ENCODE measurements around the gene NAGPA.
"Not testable (repeated sequence)": the region's sequence is repeated elsewhere in the genome, so short reads cannot be mapped to it uniquely, and the experiment has no call there.

The NAGPA gene, protein sequence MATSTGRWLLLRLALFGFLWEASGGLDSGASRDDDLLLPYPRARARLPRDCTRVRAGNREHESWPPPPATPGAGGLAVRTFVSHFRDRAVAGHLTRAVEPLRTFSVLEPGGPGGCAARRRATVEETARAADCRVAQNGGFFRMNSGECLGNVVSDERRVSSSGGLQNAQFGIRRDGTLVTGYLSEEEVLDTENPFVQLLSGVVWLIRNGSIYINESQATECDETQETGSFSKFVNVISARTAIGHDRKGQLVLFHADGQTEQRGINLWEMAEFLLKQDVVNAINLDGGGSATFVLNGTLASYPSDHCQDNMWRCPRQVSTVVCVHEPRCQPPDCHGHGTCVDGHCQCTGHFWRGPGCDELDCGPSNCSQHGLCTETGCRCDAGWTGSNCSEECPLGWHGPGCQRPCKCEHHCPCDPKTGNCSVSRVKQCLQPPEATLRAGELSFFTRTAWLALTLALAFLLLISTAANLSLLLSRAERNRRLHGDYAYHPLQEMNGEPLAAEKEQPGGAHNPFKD

DNA sequence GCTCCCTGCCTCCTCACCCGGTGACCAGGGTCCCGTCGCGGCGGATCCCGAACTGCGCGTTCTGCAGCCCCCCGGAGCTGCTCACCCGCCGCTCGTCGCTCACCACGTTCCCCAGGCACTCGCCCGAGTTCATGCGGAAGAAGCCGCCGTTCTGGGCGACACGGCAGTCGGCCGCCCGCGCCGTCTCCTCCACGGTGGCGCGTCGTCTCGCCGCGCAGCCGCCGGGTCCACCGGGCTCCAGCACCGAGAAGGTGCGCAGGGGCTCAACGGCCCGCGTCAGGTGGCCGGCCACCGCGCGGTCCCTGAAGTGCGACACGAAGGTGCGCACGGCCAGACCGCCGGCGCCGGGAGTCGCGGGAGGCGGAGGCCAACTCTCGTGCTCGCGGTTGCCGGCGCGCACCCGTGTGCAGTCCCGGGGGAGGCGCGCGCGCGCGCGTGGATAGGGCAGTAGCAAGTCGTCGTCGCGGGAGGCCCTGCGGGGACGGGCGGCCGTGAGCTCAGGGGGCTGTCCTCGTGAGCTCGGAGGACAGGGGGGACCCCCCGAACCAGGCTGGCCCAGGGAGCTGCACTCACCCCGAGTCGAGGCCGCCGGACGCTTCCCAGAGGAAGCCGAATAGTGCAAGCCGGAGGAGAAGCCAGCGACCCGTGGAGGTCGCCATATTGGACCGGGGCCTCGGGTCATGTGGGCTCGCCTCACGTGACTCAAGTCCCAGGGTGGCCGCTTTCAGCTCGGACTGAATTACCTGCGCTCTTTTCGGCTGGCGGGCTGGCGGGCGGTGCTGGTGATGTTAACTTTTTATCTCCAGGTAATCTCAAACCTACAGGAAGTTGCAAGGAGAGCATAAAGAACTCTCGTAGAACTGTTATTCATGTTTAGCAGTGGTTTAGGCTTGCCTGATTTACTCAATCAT is at the start of gene NAGPA:
Gene NAGPA (minus strand): TSS at position 680 of the 911 bp plus-strand sequence. CDS start 21 bp downstream, at position 659.
- DNase-seq: peak; percentile 92

DNA sequence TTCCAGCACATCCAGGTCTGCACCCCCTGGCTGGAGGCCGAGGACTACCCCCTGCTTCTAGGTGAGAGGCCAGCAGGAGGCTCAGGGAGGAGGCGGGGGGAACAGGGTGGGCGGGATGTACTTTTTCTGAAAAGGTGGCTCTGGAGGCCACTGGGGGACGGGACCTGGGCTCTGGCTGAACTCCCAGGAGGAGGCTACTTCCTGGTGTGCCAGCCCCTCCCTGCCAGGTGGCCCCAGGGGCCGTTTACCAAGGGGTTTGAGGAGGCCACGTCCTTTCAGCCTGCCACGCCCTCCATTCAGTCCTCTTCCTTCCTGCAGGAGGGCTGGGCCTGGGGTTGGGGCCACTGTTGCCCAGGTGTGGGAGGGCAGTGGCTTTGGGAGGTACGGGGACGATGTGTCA is 47.3 kb upstream of the NAGPA start:
- DNase-seq: not testable (repeated sequence)

DNA sequence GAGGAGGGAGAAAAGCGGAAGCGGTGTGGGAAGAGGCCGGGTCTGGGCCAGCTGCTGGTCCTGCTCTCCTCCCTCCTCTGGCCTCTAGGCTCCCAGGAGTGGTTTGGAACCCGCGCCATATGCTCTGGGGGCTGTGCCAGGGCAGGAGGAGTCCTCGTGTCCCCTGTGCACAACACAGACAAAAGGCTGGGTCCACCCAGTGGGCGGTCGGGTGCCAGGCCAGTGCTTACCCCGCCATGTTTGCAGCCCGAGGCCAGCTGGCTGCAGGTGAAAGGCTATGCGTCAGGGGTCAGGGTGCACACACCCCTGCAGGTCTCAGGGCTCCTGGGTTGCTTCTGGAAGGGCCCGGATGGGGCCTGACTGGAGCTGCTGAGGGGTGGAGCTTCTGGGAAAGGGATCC is 46.7 kb upstream of the NAGPA start:
- not testable (repeated sequence) for DNase-seq

DNA sequence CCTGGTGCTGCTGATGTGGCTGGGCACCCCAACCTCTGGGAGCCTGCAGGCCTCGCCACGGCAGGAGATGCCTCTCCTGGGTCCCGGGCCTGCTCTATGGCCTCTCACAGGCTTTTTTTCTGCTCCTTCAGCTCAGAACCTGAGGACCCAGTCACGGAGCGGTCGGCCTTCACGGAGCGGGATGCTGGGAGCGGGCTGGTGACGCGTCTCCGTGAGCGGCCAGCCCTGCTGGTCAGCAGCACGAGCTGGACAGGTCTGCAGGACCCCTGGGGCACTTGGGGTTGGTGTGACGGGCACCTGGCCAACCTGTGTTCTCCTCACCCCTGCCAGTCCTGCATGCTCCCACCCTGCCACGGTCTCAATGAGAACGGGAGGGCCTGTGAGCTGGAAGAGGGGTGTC is 44.9 kb upstream of the NAGPA start:
- no peak for DNase-seq

DNA sequence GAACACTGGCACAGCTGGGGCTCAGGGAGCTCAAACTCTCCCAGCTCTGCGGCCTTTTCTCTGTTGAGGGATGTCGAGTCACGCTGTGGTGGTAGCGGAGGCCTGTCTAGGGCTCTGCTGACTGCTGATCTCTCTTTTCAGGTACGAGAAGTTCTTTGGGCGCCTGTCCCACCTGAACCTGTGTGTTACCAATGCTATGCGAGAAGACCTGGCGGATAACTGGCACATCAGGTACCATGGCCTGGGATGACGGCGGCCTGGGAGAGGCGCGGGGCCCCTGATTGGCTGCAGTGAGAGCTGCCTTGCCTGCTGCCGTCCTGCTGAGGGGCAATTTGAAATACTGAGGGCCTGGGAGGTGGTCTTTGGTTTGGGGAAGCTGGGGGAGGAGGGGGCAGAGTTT is 43.6 kb upstream of the NAGPA start:
- no peak for DNase-seq

DNA sequence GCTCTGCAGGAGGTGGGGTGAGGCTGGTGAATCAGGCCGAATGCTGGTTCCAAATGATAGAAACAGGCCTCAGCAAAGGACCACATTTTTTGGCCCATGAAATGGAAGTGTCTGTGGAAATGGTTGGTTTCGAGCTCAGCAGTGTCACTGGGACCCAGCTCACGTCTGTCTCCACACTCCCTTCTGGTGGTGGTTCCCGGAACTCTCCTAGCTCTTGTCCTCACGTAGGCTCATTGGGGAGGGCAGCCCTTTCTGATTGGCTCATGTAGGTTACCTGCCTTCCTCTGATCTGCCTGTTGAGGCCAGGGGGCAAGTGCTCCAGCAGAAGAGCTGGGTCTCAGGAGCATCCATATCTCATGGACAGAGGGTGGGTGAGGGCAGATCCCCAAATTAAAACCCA is 41.9 kb upstream of the NAGPA start:
- no peak for DNase-seq

DNA sequence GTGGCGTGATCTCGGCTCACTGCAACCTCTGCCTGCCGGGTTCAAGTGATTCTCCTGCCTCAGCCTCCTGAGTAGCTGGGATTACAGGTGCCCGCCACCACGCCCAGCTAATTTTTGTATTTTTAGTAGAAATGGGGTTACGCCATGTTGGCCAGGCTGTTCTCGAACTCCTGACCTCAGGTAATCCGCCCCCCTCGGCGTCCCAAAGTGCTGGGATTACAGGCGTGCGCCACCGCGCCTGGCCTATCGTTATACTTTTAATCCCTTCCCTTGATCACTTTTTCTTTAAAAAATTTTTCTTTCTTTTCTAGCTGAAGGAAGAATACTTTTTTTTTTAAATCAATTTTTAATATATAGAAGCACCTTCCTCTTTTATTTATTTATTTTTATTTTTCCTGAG is 40.0 kb upstream of the NAGPA start:
- not testable (repeated sequence) for DNase-seq

DNA sequence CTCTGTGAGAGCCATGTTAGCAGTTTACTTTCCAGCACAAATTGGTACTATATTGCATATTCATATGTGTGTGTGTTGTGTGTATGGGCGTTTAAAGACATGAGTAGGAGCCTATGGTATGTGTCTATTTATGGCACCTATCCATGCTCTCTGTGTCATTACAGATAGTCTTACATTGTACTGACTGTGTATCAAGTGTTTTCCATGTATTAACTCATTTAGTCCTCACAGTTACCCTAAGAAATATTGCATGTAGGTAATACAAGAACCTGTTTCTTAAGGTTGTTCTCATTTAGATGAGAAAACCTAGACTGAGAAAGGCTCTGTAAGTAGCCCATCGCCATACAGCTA is 39.5 kb upstream of the NAGPA start:
- DNase-seq: no peak

DNA sequence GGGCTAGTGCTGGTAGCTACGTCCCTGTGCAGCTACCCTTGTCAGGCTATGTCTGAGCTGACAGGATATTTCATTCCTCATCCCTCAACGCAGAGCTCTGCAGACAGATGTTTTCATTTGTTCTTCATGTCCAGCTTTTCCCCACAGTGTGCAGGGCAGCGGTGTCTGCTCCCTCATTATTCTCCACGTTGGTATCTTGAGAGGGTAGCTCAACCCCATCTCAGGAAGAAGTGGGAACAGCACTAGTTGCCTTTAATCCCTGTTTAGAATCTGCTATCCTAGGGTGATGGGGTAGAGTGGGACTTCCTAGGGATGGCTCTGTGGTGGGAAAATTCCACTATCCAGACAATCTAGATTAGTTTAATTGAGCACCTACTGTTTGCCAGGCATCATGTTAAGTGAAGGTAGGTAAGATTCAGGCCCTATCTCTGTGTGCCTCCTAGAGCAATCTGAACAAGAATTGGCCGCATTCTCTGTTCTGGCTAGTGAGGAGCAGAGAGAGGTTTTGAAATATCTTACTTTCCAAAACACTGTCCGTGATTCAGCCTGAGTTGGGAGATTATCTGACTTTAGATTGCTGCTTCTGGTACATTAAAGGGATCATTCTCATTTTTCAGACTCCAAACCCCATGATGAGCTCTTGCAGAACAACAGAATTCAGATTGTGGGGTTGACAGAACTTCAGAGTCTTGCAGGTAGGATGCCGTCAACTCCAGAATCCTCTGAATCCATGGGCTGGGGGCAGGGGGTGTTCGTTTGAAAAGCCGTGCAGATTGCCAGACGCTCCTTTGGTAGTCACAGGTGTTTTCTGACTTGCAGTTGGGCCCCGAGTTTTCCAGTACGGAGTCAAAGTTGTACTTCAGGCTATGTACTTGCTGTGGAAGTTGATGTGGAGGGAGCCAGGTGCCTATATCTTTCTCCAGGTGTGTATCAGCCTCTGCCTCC is 38.9 kb upstream of the NAGPA start:
- no peak for DNase-seq

DNA sequence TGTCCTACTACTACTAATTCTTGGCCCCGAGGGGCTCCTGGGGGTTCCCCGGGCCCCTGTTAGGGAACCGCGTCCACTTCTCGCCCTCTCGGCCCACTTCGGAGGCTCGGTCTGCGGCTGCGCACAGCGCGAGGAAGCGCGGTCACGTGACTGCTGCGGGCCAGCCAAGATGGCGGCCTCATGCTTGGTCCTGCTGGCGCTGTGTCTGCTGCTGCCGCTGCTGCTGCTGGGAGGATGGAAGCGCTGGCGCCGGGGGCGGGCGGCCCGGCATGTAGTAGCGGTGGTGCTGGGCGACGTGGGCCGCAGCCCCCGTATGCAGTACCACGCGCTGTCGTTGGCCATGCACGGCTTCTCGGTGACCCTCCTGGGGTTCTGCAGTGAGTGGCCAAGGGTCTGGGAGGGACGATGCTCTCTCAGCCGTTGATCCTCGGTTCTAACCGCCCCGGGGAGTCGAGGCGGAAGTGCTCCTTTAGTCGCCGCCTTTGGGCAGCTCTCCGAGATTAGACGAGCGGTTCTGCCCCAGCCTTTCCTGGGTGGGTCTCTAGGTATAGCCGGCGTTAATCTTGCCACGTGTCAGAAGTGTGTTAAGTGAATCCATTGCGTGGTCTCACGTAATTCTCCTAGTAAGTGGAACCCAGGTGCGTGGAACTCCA is 38.1 kb upstream of the NAGPA start, which contains the start of gene ALG1:
Gene ALG1 (plus strand): TSS at position 163 of the 653 bp plus-strand sequence. CDS start 7 bp downstream, at position 170.
- peak; percentile 94 for DNase-seq

DNA sequence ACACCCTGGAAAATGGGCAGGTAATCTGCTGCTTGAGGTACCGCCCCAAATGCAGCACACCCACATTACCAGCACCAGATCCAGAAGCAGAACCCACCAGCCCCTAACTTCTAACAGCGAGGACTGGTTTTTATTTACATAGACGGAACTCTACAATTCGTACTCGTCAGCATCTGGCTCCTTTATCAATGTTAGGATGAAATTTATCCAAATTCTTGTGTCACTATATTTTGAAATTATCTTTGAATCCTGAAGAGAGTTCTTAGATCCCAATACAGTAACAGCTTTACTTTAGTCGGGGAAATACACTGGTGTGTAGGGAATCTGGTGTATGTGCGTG is 37.6 kb upstream of the NAGPA start:
- DNase-seq: no peak

DNA sequence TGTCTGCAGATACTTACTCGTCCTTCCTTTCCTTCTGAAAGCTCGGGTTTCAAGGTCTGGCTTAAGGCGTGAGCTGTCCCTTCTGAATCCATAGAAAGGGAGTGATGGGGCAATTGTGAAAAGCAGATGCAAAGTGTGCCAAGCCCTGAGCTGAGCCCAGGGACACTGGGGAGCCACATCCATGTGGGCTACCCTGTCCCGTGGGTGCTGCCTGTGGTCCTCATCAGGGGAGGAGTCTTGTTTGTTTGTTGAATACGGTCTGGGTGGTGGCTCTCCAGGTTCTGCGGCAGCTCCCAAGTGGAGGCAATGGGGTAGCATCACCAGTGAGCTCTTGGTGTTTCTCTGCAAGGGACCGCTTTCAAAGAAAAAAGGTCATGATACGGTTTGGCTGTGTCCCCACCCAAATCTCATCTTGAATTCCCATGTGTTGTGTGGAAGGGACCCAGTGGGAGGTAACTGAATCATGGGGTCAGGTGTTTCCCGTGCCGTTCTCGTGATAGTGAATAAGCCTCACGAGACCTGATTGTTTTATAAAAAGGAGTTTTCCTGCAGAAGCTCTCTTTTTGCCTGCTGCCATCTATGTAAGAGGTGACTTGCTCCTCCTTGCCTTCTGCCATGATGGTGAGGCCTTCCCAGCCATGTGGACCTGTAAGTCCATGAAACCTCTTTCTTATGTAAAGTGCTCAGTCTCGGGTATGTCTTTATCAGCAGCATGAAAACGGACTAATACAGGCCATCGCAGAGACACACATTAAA is 36.9 kb upstream of the NAGPA start:
- DNase-seq: no peak

DNA sequence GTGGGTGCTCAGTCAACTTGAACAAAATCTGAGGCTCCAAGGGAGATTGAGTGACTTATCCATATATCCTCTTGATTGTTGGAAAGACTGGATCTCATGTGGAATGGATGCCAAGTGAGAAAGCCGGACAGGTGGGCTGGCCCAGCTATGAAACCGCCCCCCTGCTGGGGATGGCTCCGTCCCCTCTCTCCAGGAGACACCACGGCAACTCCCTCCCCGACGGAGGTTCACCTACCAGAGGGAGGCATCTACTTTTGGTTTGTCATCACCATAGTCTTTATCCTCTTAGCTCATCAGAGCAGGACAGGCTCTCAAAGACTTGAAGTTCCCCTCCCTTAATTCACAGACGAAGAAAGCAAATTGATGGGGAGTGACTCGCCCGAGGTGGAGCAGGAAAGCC is 36.1 kb upstream of the NAGPA start:
- DNase-seq: no peak

DNA sequence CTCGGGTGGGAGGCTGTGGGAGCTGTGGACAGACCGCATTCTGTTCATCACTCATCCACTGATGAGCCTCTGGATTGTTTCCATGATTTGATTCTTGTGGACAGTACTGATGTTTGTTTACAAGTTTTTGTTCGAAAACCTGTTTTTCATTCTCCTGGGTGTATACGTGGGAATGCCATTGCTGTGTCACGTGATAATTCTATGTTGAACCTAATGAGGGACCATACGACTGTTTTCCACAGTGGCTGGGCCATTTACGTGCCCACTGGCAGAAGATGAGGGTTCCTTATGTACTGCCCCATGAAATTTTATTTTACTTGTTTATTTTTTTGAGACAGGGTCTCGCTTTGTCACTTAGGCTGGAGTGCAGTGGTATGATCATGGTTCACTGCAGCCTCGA is 35.3 kb upstream of the NAGPA start:
- no peak for DNase-seq

DNA sequence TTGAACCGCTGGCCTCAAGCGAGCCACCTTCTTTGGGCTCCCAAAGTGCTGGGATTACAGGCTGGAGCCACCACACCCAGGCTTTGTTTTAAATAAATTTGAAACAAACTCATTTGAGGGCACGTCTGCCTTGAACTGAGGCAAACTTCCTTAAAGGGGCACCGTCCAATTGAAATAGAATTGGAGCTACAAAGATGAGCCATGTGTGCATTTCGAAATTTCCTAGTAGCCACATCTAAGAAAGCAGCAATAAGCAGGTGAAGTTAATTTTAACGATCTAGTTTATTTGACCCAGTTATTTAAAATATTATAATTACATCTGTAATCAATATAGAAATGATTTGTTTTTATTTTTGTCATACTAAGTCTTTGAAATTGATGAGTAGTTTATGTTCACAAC is 32.8 kb upstream of the NAGPA start:
- DNase-seq: no peak

DNA sequence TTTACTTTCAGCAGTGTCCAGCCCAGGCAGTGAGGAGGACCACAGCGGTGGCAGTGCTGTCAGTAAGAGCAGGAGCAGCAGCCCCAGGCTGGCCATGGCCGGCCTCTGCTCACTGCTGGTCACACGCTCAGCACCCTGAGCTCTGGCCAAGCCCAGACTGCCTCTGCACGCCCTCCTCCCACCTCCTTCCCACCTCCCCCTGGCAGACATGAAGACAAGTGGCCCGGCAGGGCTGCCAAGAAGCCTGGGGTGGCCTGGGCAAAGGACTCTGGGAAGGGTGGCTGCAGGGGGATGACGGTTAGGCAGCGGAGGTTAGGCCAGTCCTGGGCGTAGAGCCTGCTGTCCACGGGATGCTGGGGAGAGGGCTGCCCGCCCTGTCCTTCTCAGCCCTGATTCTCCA is 32.1 kb upstream of the NAGPA start, which contains the start of gene C16orf89:
Gene C16orf89 (minus strand): TSS at position 144 of the 400 bp plus-strand sequence. CDS start 48 bp downstream, at position 96.
- no peak for DNase-seq

DNA sequence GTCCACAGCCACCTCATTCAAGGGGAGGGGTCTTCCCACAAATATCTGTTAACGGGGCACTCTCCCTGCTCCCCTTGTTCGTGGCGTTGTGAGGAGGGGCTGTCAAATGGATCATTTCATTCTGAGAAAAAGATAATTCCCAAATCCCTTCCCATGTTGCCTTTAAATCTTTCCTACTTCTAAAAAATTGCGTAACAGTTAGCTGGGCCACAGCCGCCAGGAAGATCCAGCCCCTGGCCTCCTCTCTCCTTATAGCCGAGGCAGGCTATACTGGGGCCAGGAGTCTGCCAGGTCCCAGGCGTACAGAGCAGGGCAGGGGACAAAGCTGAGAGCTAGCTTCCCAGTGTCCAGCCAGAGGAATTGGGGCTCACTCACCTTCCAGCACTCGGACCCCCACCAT is 31.6 kb upstream of the NAGPA start:
- no peak for DNase-seq

DNA sequence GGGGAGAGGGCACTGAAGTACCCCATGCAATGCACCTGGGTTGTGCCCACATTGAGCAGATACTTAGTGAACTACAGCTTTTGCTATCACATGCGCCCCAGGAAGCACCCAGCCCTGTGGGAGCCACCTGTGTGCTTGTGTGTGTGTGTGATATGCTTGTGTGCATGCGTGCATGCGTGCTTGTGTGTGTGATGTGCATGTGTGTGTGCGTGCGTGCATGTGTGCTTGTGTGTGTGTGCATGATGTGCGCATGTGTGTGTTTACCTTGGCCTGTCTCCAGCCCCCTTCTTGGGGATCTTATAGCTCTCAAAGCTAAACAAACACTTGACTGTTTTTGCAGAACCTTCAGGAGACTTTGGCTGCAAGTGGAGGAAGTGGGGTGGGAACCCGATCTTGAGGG is 31.2 kb upstream of the NAGPA start:
- no peak for DNase-seq

DNA sequence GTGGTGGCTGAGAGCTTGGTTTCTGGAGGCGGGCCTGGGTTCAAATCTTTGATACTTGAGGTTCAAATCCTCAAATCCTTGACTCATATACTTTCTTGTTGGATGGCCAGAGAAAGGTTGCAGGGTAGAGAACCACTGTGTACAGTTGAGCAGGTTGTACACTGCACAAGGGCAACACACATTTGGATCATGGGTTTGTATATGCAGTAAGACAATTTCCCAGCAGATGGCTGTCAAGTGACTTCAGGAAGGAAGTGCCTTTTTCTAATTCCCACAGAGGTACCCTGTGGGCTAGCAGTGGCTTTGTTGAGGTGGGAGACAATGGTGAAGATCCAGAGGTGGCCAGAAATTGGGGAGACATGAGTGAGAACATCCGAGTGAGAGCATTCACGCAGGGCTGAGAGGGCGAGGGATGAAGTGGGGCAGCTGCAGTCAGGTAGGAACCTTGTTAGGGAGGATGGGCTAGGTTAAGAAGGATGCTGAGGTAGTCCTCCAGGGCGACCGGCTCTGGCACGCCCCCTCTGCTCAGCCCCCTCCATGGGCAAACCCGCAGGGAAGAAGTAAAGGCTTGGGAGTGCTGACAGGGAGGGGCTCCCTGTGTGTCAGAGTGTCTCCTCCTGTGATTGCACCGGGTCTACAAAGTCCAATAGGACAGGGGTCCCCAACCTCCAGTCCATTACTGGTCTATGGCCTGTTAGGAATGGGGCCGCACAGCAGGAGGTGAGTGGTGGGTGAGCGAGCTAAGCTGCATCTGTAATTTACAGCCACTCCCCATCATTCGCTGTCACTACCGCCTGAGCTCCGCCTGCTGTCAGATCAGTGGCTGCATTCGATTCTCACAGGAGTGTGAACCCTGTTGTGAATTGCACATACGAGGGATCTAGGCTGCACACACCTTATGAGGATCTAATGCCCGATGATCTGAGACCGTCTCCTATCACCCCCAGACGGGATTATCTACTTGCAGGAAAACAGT is 29.3 kb upstream of the NAGPA start:
- DNase-seq: no peak

DNA sequence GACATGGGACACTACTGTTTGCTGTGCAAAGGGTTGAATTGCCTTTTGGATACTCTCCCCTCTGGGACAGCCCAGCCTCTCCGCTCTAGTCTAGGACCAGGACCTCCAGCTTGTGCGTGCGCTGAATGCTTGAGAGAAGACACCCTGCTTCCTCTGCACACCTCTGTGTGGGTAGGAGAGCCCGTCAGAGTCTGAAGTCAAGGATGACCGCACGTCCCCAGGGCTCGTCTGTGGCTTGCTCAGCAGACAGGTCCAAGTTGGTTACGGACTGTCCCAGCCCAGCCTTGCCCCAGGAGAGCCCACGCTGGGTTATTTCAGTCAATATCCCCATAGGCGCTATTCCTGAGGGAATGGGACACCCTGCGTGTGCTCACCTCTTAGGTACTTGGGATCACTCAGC is 28.3 kb upstream of the NAGPA start:
- no peak for DNase-seq

All from right hindlimb (tissue), 1 donor.